Fibroblast of peridontal ligament (primary cell): ENCODE results near the gene ARFRP1.
"Not testable (repeated sequence)": the region's sequence is repeated elsewhere in the genome, so short reads cannot be mapped to it uniquely, and the experiment has no call there.

Experiments used
- DNase-seq: peaks from one replicate; pipeline ENCODE4 v3.0.0-alpha.2; 2010; ENCODE audit errors: extremely low read depth

The ARFRP1 gene

GRCh38 chr20:63675681-63676368, 32.0 kb downstream of the ARFRP1 start:
- DNase-seq: no peak

- no peak for DNase-seq
These were observed 33.8 kb downstream of the ARFRP1 start for GRCh38 chr20:63673951-63674350.

GRCh38 chr20:63672666-63673065, 35.1 kb downstream of the ARFRP1 start:
- DNase-seq: no peak

GRCh38 chr20:63671695-63672094, 36.1 kb downstream of the ARFRP1 start:
- not testable (repeated sequence) for DNase-seq

- DNase-seq: no peak
These were observed 39.4 kb downstream of the ARFRP1 start for GRCh38 chr20:63668351-63668750.

- DNase-seq: no peak
These were observed 39.9 kb downstream of the ARFRP1 start for GRCh38 chr20:63667858-63668257.

GRCh38 chr20:63665708-63666107, 42.1 kb downstream of the ARFRP1 start:
- no peak for DNase-seq

GRCh38 chr20:63664861-63665594, 42.7 kb downstream of the ARFRP1 start:
- DNase-seq: no peak

GRCh38 chr20:63664143-63664851, 43.5 kb downstream of the ARFRP1 start:
- no peak for DNase-seq

GRCh38 chr20:63663332-63664066, 44.3 kb downstream of the ARFRP1 start:
- no peak for DNase-seq

- DNase-seq: no peak
These were observed 45.0 kb downstream of the ARFRP1 start for GRCh38 chr20:63662813-63663189.

GRCh38 chr20:63661959-63662812, 45.6 kb downstream of the ARFRP1 start:
- no peak for DNase-seq

GRCh38 chr20:63661108-63661507, 46.7 kb downstream of the ARFRP1 start:
- no peak for DNase-seq

- DNase-seq: no peak
These were observed 47.2 kb downstream of the ARFRP1 start for GRCh38 chr20:63660622-63661021.

- not testable (repeated sequence) for DNase-seq
These were observed 47.6 kb downstream of the ARFRP1 start for GRCh38 chr20:63660174-63660573.

- DNase-seq: no peak
These were observed 48.4 kb downstream of the ARFRP1 start for GRCh38 chr20:63659370-63659769.

GRCh38 chr20:63658749-63659187, 49.0 kb downstream of the ARFRP1 start:
- DNase-seq: peak; percentile 50

GRCh38 chr20:63657937-63658748, 49.6 kb downstream of the ARFRP1 start, which contains the start of gene RTEL1:
Gene RTEL1, plus strand, starts transcription at chr20:63658312. Its CDS starts 1,091 bp downstream, at chr20:63659403.
- peak; percentile 89 for DNase-seq

GRCh38 chr20:63657260-63657936, 50.4 kb downstream of the ARFRP1 start:
- no peak for DNase-seq
